ENCODE data around the gene PTK6.

Gene PTK6

GRCh38 chr20:63478346-63479302 lies 58.6 kb downstream of the PTK6 start:
- ATAC-seq = no peak
- TF ChIP-seq TCF4 (CRISPR knock-in tag; IDR thresholded peaks at IDR 0.05; ENCODE audit: borderline replicate concordance) (no peak), RARB (CRISPR knock-in tag; IDR thresholded peaks at IDR 0.05) (no peak), GLIS3 (CRISPR knock-in tag; IDR thresholded peaks at IDR 0.05) (no peak), BACH2 (CRISPR knock-in tag; IDR thresholded peaks at IDR 0.05; ENCODE audit: borderline replicate concordance) (no peak), ZFP3 (CRISPR knock-in tag; IDR thresholded peaks at IDR 0.05) (no peak), ESRRG (CRISPR knock-in tag; IDR thresholded peaks at IDR 0.05) (no peak), ARNTL (CRISPR knock-in tag; IDR thresholded peaks at IDR 0.05; ENCODE audit: borderline replicate concordance, low read depth) (no peak), ZFP30 (CRISPR knock-in tag; IDR thresholded peaks at IDR 0.05) (no peak), CSDC2 (CRISPR knock-in tag; IDR thresholded peaks at IDR 0.05) (no peak), ZNF8 (CRISPR knock-in tag; IDR thresholded peaks at IDR 0.05) (no peak), TOX (CRISPR knock-in tag; IDR thresholded peaks at IDR 0.05; ENCODE audit: borderline replicate concordance) (no peak), ZC3H10 (CRISPR knock-in tag; IDR thresholded peaks at IDR 0.05) (no peak), PPARA (CRISPR knock-in tag; IDR thresholded peaks at IDR 0.05; ENCODE audit: borderline replicate concordance) (no peak), ZNF565 (CRISPR knock-in tag; conservative IDR thresholded peaks at IDR 0.05; ENCODE audit: low read depth) (no peak)
- TF ChIP-seq, protein P1, sequence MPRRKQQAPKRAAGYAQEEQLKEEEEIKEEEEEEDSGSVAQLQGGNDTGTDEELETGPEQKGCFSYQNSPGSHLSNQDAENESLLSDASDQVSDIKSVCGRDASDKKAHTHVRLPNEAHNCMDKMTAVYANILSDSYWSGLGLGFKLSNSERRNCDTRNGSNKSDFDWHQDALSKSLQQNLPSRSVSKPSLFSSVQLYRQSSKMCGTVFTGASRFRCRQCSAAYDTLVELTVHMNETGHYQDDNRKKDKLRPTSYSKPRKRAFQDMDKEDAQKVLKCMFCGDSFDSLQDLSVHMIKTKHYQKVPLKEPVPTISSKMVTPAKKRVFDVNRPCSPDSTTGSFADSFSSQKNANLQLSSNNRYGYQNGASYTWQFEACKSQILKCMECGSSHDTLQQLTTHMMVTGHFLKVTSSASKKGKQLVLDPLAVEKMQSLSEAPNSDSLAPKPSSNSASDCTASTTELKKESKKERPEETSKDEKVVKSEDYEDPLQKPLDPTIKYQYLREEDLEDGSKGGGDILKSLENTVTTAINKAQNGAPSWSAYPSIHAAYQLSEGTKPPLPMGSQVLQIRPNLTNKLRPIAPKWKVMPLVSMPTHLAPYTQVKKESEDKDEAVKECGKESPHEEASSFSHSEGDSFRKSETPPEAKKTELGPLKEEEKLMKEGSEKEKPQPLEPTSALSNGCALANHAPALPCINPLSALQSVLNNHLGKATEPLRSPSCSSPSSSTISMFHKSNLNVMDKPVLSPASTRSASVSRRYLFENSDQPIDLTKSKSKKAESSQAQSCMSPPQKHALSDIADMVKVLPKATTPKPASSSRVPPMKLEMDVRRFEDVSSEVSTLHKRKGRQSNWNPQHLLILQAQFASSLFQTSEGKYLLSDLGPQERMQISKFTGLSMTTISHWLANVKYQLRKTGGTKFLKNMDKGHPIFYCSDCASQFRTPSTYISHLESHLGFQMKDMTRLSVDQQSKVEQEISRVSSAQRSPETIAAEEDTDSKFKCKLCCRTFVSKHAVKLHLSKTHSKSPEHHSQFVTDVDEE (CRISPR knock-in tag; IDR thresholded peaks at IDR 0.05) = no peak
- TF ChIP-seq, protein P2, sequence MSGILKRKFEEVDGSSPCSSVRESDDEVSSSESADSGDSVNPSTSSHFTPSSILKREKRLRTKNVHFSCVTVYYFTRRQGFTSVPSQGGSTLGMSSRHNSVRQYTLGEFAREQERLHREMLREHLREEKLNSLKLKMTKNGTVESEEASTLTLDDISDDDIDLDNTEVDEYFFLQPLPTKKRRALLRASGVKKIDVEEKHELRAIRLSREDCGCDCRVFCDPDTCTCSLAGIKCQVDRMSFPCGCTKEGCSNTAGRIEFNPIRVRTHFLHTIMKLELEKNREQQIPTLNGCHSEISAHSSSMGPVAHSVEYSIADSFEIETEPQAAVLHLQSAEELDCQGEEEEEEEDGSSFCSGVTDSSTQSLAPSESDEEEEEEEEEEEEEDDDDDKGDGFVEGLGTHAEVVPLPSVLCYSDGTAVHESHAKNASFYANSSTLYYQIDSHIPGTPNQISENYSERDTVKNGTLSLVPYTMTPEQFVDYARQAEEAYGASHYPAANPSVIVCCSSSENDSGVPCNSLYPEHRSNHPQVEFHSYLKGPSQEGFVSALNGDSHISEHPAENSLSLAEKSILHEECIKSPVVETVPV (CRISPR knock-in tag; IDR thresholded peaks at IDR 0.05) = no peak
- TF ChIP-seq, protein P3, sequence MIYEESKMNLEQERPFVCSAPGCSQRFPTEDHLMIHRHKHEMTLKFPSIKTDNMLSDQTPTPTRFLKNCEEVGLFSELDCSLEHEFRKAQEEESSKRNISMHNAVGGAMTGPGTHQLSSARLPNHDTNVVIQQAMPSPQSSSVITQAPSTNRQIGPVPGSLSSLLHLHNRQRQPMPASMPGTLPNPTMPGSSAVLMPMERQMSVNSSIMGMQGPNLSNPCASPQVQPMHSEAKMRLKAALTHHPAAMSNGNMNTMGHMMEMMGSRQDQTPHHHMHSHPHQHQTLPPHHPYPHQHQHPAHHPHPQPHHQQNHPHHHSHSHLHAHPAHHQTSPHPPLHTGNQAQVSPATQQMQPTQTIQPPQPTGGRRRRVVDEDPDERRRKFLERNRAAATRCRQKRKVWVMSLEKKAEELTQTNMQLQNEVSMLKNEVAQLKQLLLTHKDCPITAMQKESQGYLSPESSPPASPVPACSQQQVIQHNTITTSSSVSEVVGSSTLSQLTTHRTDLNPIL (CRISPR knock-in tag; IDR thresholded peaks at IDR 0.05; ENCODE audit: low read depth) = no peak
- TF ChIP-seq, protein P4, sequence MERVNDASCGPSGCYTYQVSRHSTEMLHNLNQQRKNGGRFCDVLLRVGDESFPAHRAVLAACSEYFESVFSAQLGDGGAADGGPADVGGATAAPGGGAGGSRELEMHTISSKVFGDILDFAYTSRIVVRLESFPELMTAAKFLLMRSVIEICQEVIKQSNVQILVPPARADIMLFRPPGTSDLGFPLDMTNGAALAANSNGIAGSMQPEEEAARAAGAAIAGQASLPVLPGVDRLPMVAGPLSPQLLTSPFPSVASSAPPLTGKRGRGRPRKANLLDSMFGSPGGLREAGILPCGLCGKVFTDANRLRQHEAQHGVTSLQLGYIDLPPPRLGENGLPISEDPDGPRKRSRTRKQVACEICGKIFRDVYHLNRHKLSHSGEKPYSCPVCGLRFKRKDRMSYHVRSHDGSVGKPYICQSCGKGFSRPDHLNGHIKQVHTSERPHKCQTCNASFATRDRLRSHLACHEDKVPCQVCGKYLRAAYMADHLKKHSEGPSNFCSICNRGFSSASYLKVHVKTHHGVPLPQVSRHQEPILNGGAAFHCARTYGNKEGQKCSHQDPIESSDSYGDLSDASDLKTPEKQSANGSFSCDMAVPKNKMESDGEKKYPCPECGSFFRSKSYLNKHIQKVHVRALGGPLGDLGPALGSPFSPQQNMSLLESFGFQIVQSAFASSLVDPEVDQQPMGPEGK (CRISPR knock-in tag; IDR thresholded peaks at IDR 0.05; ENCODE audit: borderline replicate concordance) = no peak
